ENCODE data around the gene SEMA4B. TPM values are rescaled to one million over a fixed set of nuclear protein-coding genes. Genes with fewer than 3 reads are reported as not detected.

The SEMA4B gene
- total and polyA plus RNA-seq, 2 of the 8 experiments (the other 6 are each of a cell fraction or from before 2014, with no cell fraction given): 42.7 to 43.0 TPM

DNA sequence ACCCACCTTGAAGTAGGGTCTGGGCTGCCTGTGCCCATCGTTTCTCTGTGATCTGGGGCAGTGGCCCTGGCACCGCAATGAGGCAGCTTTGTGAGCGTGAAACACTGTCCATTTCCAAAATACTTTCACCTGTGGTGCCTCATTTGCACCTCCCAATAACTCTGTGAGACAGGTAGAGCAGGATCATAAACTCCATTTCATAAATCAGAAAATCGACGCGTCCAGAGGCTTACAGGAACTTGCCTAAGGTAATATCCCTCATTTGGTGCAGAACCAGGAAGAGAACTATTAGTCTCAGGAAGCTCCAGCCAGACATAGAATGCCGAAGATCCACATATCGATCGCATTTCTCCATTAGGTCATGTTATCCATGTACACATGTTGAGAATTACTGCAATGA lies 38.2 kb upstream of the SEMA4B start:
- no peak overlapping the region for H3K56ac ChIP-seq (replicated peaks; ENCODE audit: insufficient read length, low read depth, low read length)
- no peak for TF ChIP-seq SUZ12 (IDR thresholded peaks at IDR 0.05; ENCODE audit: low read length)
- TF ChIP-seq ATF3 (IDR thresholded peaks at IDR 0.05; ENCODE audit: insufficient read depth, low read depth, low read length): no peak
- no peak for TF ChIP-seq NANOG (IDR thresholded peaks at IDR 0.05; ENCODE audit: insufficient read depth, low read depth, low read length, poor library complexity, severe bottlenecking)
- no peak for TF ChIP-seq EP300 (IDR thresholded peaks at IDR 0.05; ENCODE audit: borderline replicate concordance in 1 of 2, low read depth in 2 of 2, low read length in 2 of 2)
- no peak for TF ChIP-seq FOSL1 (IDR thresholded peaks at IDR 0.05; ENCODE audit: insufficient read depth, low read depth, low read length)
- TF ChIP-seq EGR1 (IDR thresholded peaks at IDR 0.05; ENCODE audit: borderline replicate concordance, low read depth, low read length): no peak
- no peak for TF ChIP-seq YY1 (IDR thresholded peaks at IDR 0.05; ENCODE audit: low read depth, low read length)
- TF ChIP-seq EZH2 (IDR thresholded peaks at IDR 0.05; ENCODE audit: low read depth, low read length, severe bottlenecking): no peak
- no peak for TF ChIP-seq CHD1 (IDR thresholded peaks at IDR 0.05; ENCODE audit: low read depth, low read length)
- TF ChIP-seq USF2 (IDR thresholded peaks at IDR 0.05; ENCODE audit: low read length): no peak

More for the DNA sequence above, 38.2 kb upstream of the SEMA4B start:
- H3K4ac ChIP-seq (replicated peaks; ENCODE audit: insufficient read length, low read depth, low read length): no peak overlapping the region
- no peak overlapping the region for H3K18ac ChIP-seq (ENCODE audit: extremely low read depth, low read length)
- no peak overlapping the region for H4K91ac ChIP-seq (replicated peaks; ENCODE audit: insufficient read length, low read length)
- no peak overlapping the region for H2BK20ac ChIP-seq (ENCODE audit: low read length)
- ChIA-PET CTCF (ENCODE audit: partially characterized antibody) (interaction anchor here (0.6 to 2.7 kb wide), 7 partner anchors 14 to 349 kb away, joined by 3 to 10 read pairs (median 3); partner anchors contain the start of genes CIB1 and SEMA4B), POLR2A (ENCODE audit: partially characterized antibody) (interaction anchor here (0.5 to 0.7 kb wide), 2 partner anchors 47 to 688 kb away, joined by 3 read pairs; no protein-coding TSS in a partner anchor)
- H2BK120ac ChIP-seq (replicated peaks; ENCODE audit: low read depth, low read length): no peak overlapping the region
- H2BK12ac ChIP-seq (ENCODE audit: low read depth, low read length): no peak overlapping the region; the same call in 1 of the 2 replicates
- no peak for DNase-seq (ENCODE audit: low read depth in 1 of 2, low spot score in 2 of 2)
- H3K9me3 ChIP-seq (ENCODE audit: insufficient read depth in 2 of 2, low read depth in 1 of 2, low read length in 1 of 2): no peaks in the 10 kb centered on the region
- FAIRE-seq: no peak
- 88% methylated on average over 9 of the region's 9 CpGs; no CpG with 5 or more reads in 1 of the 2 experiments for WGBS, 2 experiments (ENCODE audit: extremely low coverage in 1 of 2, insufficient coverage in 1 of 2, insufficient read length in 1 of 2, insufficient replicate concordance in 2 of 2, low coverage in 1 of 2, low lambda C conversion rate in 2 of 2, missing lambda C conversion rate in 1 of 2)
- H3K27me3 ChIP-seq (replicated peaks in 1 of 4; ENCODE audit: control insufficient read depth in 3 of 4, extremely low read depth in 1 of 4, insufficient read depth in 3 of 4, low read length in 3 of 4): no peaks in the 10 kb centered on the region
- H3K4me1 ChIP-seq (replicated peaks in 1 of 4; ENCODE audit: control insufficient read depth in 3 of 4, insufficient read depth in 4 of 4, low read length in 3 of 4): peaks cover 0 to 16% (median 8%) of the 10 kb centered on the region in 4 experiments; a peak in 4 of 7 replicates
- H4K5ac ChIP-seq (ENCODE audit: insufficient read length, low read depth, low read length): no peak overlapping the region
- H2AK5ac ChIP-seq (ENCODE audit: low read depth, low read length): no peak overlapping the region
- no peak overlapping the region for H2AFZ ChIP-seq (ENCODE audit: low read length)
- H3K79me1 ChIP-seq (ENCODE audit: low read depth, low read length): no peaks in the 10 kb centered on the region
- no peak overlapping the region for H3K4me2 ChIP-seq (ENCODE audit: insufficient read depth in 1 of 2, low read depth in 2 of 2, low read length in 2 of 2)
- H3K4me3 ChIP-seq (ENCODE audit: extremely low read depth in 1 of 4, insufficient read depth in 2 of 4, low read depth in 3 of 4, low read length in 4 of 4): no peak overlapping the region
- no peak overlapping the region for H4K8ac ChIP-seq (ENCODE audit: extremely low read depth, insufficient read depth, low read length)
- H3K14ac ChIP-seq (ENCODE audit: insufficient read length): no peak overlapping the region
- no peaks in the 10 kb centered on the region for H3K36me3 ChIP-seq (ENCODE audit: control insufficient read depth in 2 of 4, insufficient read depth in 4 of 4, low read length in 3 of 4)
- no peaks in the 10 kb centered on the region for H4K20me1 ChIP-seq (replicated peaks in 1 of 2; ENCODE audit: control insufficient read depth in 1 of 2, insufficient read depth in 2 of 2, low read length in 2 of 2)
- H3K79me2 ChIP-seq (ENCODE audit: control insufficient read depth in 1 of 2, insufficient read depth in 2 of 2, low read length in 2 of 2): no peaks in the 10 kb centered on the region
- H3K23me2 ChIP-seq (ENCODE audit: low read depth, low read length): no peaks in the 10 kb centered on the region; the same call in 1 of the 2 replicates
- H3K27ac ChIP-seq (ENCODE audit: low read depth, low read length): no peak overlapping the region
- no peak overlapping the region for H2BK15ac ChIP-seq (ENCODE audit: low read length)
- H2BK5ac ChIP-seq (ENCODE audit: low read depth, low read length): no peak overlapping the region
- H3K9ac ChIP-seq (replicated peaks in 1 of 4; ENCODE audit: extremely low read depth in 1 of 4, low read depth in 3 of 4, low read length in 3 of 4): no peak overlapping the region
- H3K23ac ChIP-seq (ENCODE audit: insufficient read length): no peak overlapping the region
